ENCODE data around the gene TOMM20. TPM values are rescaled to one million over a fixed set of nuclear protein-coding genes. Genes with fewer than 3 reads are reported as not detected.

The TOMM20 gene
- total and polyA plus RNA-seq, 8 donors = 71.6 to 197 (median 184) TPM

DNA sequence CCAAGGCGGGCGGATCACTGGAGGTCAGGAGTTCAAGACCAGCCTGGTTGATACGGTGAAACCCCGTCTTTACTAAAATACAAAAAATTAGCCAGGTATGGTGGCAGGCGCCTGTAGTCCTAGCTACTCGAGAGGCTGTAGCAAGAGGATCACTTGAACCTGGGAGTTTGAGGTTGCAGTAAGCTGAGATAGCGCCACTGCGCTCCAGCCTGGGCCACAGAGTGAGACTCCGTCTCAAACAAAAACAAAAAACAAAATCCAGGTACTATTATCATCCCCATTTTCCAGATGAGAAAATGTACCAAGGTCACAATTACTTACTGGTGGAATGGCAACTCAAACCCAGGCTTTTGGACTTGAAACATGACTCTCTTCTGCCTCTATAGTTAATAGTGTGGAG, 4.5 kb downstream of the TOMM20 start:
- H3K4me1 ChIP-seq = peaks cover 6 to 61% of the 10 kb centered on the region in 2 donors
- H3K27ac ChIP-seq = no peak overlapping the region
- TF ChIP-seq, protein P1, sequence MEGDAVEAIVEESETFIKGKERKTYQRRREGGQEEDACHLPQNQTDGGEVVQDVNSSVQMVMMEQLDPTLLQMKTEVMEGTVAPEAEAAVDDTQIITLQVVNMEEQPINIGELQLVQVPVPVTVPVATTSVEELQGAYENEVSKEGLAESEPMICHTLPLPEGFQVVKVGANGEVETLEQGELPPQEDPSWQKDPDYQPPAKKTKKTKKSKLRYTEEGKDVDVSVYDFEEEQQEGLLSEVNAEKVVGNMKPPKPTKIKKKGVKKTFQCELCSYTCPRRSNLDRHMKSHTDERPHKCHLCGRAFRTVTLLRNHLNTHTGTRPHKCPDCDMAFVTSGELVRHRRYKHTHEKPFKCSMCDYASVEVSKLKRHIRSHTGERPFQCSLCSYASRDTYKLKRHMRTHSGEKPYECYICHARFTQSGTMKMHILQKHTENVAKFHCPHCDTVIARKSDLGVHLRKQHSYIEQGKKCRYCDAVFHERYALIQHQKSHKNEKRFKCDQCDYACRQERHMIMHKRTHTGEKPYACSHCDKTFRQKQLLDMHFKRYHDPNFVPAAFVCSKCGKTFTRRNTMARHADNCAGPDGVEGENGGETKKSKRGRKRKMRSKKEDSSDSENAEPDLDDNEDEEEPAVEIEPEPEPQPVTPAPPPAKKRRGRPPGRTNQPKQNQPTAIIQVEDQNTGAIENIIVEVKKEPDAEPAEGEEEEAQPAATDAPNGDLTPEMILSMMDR (IDR thresholded peaks at IDR 0.05) = no peak
- DNase-seq = no peak
- H3K36me3 ChIP-seq = peaks cover 0 to 37% of the 10 kb centered on the region in 2 donors
- H3K9me3 ChIP-seq = no peaks in the 10 kb centered on the region
- no peaks in the 10 kb centered on the region for H3K27me3 ChIP-seq
- no peak overlapping the region for H3K4me3 ChIP-seq
- no peak for ATAC-seq
- intact Hi-C loops (cut with DNase I) = no loop called here

DNA sequence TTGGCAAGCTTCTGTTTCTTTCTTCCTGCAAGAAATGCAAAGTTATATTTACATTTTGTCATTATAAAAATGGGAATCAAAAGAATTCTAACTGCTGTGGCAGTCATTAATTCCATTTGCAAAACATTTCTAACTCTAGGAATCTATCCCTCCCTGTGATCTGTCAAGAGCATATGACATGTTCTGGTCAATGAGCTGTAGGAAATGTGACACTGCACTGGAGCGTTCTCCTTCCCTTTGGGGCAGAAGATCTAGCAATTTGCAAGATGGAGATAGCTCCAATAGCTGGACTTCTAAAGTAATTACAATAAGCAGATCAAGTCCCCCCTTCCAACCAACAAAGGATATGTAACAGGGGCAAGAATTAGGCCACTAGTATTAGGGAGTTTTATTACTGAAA, 6.3 kb downstream of the TOMM20 start:
- intact Hi-C loops (cut with DNase I) = no loop called here
- DNase-seq = no peak
- ATAC-seq = no peak
- TF ChIP-seq, protein P1 (IDR thresholded peaks at IDR 0.05) = no peak
- Histone ChIP-seq H3K4me3 (no peak overlapping the region), H3K36me3 (peaks cover 0 to 54% of the 10 kb centered on the region in 2 donors), H3K4me1 (peaks cover 6 to 50% of the 10 kb centered on the region in 2 donors), H3K27me3 (no peaks in the 10 kb centered on the region), H3K27ac (no peak overlapping the region), H3K9me3 (no peaks in the 10 kb centered on the region)

DNA sequence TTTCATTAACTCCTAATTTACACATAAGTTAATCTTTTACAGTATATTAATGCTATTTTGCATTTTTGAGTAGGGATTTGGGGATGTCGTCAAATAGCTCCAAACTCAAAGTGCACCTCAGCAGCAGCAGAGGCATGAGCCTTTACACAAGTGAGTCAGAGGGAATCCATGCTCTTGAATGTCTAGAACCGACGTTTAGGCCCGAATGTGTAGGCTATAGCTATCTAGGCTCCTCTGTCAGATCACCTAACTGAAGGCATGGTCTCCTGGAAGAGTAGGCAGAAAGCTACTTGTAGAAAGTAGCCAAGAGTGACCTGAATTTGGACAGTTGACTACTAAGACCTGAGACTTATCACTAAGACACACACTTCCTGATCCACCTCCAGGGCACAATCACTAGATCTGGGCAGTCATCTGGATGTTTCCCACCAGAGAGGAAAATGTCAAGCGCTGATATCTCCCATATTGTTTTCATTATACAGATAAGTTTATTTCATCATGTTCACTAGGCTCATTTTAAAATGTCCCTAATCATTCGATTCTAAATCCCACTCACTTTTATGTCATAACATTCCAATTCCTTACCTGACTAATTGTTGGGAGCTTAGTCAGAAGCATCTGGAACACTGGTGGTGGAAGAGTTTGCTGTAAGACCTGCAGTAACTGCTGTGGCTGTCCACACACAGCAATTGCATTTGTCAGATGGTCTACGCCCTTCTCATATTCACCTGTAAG, 15.3 kb downstream of the TOMM20 start:
- DNase-seq = no peak
- TF ChIP-seq, protein P1 (IDR thresholded peaks at IDR 0.05) = no peak
- Histone ChIP-seq H3K4me3 (no peak overlapping the region), H3K27me3 (no peaks in the 10 kb centered on the region), H3K4me1 (no peaks in the 10 kb centered on the region), H3K27ac (no peak overlapping the region), H3K9me3 (no peaks in the 10 kb centered on the region), H3K36me3 (peaks cover 0 to 100% of the 10 kb centered on the region in 2 donors)
- intact Hi-C loops (cut with DNase I) = no loop called here
- ATAC-seq = no peak

DNA sequence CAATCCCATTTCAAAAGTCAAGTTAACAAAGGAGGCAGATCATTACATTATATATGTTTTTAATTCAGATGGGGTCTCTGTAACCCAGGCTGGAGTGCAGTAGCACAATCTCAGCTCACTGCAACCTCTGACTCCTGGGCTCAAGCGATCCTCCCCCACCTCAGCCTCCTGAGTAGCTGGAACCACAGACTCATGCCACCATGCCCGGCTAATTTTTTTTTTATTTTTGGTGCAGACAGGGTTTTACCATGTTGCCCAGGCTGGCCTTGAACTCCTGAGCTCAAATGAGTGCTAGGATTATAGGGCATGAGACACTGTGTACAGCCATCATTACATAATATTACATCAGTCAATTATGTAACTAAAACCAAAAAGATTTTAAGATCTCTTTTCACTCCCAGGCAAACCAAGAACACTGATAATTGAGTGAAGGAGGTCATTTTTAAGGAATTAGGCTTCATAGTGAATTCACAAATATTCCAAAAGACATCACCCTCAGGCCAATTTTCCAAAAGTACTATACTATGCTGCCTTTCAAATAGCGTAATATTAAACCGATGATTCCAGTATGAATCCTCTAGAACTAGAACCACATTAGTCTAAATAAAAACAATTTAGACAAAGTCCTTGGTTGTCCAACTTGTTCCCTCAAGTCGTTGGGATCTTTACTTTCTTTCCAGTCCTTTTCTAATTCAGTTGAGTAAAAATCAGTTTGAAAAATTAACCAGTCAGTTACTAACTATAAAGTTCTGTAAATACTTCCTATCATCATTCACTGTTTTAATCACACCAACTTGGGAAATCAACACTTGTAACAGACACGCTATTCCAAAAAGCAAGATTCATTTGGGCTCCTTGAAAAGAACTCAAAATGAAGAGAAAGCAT, 16.1 kb downstream of the TOMM20 start:
- no peaks in the 10 kb centered on the region for H3K4me1 ChIP-seq
- intact Hi-C loops (cut with DNase I) = no loop called here
- no peaks in the 10 kb centered on the region for H3K27me3 ChIP-seq
- DNase-seq = no peak
- H3K36me3 ChIP-seq = peaks cover 0 to 100% of the 10 kb centered on the region in 2 donors
- H3K9me3 ChIP-seq = no peaks in the 10 kb centered on the region
- TF ChIP-seq, protein P1 (IDR thresholded peaks at IDR 0.05) = no peak
- no peak for ATAC-seq
- H3K4me3 ChIP-seq = no peak overlapping the region
- no peak overlapping the region for H3K27ac ChIP-seq

DNA sequence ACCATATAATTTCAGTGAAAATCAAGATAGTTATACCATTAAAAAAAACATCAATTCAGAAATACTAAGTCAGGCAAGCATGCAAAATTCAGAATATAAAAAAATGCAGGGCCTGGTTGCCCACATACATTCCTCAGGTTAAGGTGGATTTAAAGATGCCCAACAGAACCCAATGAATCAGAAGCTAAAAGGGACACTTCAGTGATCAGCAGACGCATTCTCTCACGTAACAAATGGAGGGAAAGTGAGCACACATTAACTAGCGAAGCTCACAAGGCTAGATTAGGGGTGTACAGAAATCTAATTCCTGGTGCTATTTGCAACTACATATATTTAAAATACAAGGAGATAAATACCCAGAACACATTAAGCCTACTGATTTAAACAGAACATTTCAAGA, 17.5 kb downstream of the TOMM20 start:
- H3K27me3 ChIP-seq = no peaks in the 10 kb centered on the region
- no peak overlapping the region for H3K27ac ChIP-seq
- no peak overlapping the region for H3K4me3 ChIP-seq
- ATAC-seq = no peak
- intact Hi-C loops (cut with DNase I) = no loop called here
- no peaks in the 10 kb centered on the region for H3K4me1 ChIP-seq
- DNase-seq = no peak
- H3K36me3 ChIP-seq = peaks cover 0 to 89% of the 10 kb centered on the region in 2 donors
- TF ChIP-seq, protein P1 (IDR thresholded peaks at IDR 0.05) = no peak
- H3K9me3 ChIP-seq = no peaks in the 10 kb centered on the region

Data from left lung (tissue), 10 donors.